ENCODE data around the gene CASP5.
"Not testable (repeated sequence)": the region's sequence is repeated elsewhere in the genome, so short reads cannot be mapped to it uniquely, and the experiment has no call there.

CASP5 gene

GRCh38 chr11:105023003-105023402, at the start of gene CASP5:
CASP5 (minus strand) TSS chr11:105023168; CDS start chr11:105023136, 32 bp downstream.
- in situ Hi-C loops (cut with MboI; ENCODE audit: low pct_unique_long_range_greater_than_20kb, low sequenced_read_pairs, unreplicated experiment) = no loop called here
- TF ChIP-seq, protein P1, sequence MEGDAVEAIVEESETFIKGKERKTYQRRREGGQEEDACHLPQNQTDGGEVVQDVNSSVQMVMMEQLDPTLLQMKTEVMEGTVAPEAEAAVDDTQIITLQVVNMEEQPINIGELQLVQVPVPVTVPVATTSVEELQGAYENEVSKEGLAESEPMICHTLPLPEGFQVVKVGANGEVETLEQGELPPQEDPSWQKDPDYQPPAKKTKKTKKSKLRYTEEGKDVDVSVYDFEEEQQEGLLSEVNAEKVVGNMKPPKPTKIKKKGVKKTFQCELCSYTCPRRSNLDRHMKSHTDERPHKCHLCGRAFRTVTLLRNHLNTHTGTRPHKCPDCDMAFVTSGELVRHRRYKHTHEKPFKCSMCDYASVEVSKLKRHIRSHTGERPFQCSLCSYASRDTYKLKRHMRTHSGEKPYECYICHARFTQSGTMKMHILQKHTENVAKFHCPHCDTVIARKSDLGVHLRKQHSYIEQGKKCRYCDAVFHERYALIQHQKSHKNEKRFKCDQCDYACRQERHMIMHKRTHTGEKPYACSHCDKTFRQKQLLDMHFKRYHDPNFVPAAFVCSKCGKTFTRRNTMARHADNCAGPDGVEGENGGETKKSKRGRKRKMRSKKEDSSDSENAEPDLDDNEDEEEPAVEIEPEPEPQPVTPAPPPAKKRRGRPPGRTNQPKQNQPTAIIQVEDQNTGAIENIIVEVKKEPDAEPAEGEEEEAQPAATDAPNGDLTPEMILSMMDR (IDR thresholded peaks at IDR 0.05; ENCODE audit: extremely low read depth, insufficient read depth, missing control alignments) = no peak
- no peak for DNase-seq (ENCODE audit: low spot score)

DNA sequence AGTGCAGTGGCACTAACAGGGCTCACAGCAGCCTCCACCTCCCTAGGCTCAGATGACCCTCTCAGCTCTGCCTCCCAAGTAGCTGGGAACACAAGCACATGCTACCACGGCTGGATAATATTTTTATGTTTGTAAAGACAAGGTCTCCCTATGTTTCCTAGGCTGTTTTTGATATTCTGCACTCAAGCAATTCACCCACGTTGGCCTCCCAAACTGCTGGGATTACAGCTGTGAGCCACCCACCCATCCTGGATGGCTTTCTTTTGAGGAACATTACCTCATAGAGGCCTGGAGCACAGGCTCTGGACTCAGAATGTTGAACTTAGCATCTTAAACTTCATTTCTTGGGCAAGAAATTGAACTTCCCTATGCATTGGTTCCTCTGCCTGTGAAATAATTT, 49.1 kb upstream of the CASP5 start:
- DNase-seq (ENCODE audit: low spot score); in situ Hi-C loops (cut with MboI; ENCODE audit: low pct_unique_long_range_greater_than_20kb, low sequenced_read_pairs, unreplicated experiment): not testable (repeated sequence)

GRCh38 chr11:105071089-105071732, 48.2 kb upstream of the CASP5 start:
- in situ Hi-C loops (cut with MboI; ENCODE audit: low pct_unique_long_range_greater_than_20kb, low sequenced_read_pairs, unreplicated experiment) = no loop called here
- TF ChIP-seq, protein P1 (IDR thresholded peaks at IDR 0.05; ENCODE audit: extremely low read depth, insufficient read depth, missing control alignments) = no peak
- DNase-seq (ENCODE audit: low spot score) = no peak

GRCh38 chr11:105070306-105070705, 47.3 kb upstream of the CASP5 start:
- no peak for DNase-seq (ENCODE audit: low spot score)
- TF ChIP-seq, protein P1 (IDR thresholded peaks at IDR 0.05; ENCODE audit: extremely low read depth, insufficient read depth, missing control alignments) = no peak
- in situ Hi-C loops (cut with MboI; ENCODE audit: low pct_unique_long_range_greater_than_20kb, low sequenced_read_pairs, unreplicated experiment) = no loop called here

- DNase-seq (ENCODE audit: low spot score); in situ Hi-C loops (cut with MboI; ENCODE audit: low pct_unique_long_range_greater_than_20kb, low sequenced_read_pairs, unreplicated experiment): not testable (repeated sequence)
These were observed 46.8 kb upstream of the CASP5 start for GRCh38 chr11:105069749-105070148.

DNA sequence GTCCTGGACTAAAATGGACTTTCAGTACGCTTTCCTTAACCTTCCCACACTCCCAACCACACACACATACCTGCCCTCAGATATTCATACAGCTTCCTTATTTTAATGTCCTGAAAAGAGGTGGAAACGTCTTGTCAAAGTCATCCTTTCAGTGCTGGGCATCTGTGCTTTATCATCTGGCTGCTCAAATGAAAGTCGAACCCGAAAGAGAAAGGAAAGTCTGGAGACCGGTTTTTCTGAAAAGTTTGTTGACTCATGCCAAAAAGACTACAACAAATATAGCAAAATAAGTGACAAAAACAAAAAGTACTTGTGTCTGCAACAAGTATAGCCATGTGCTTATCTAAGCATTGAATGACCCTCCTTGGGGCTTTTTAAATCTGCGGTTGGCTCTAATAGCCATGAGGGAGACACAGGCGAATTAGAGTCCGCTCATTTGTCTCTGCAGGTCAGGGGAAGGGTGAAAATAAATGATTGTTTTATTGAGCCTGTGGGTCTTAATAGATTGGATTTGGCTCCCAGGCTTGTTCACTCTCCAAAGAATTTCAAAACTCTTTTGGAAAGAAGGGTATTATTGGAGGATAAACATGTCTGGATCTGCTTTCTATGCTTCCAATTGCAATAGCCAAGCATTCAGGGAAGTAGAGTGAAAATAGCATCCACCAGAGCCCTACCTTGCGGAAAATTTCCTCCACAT, 40.4 kb upstream of the CASP5 start:
- in situ Hi-C loops (cut with MboI; ENCODE audit: low pct_unique_long_range_greater_than_20kb, low sequenced_read_pairs, unreplicated experiment); DNase-seq (ENCODE audit: low spot score): not testable (repeated sequence)

DNA sequence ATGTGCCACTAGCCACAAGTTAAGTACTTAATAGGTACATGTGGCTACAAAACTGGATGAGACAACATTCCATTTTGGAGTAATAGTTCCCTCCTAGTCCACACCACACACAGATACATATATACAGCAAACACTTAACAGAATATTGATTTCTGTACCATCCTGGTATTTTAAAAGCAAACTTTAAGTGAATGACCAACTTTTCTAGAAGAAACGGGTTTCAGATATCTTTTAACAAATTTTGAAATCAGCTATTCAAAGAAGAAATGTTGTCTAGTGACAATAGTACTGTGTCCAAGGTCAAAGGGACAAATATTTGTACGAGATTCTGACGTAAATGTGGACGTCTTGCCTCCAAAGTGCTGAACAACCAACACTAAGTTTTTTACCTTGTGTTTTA, 34.5 kb upstream of the CASP5 start:
- in situ Hi-C loops (cut with MboI; ENCODE audit: low pct_unique_long_range_greater_than_20kb, low sequenced_read_pairs, unreplicated experiment) = no loop called here
- TF ChIP-seq, protein P1 (IDR thresholded peaks at IDR 0.05; ENCODE audit: extremely low read depth, insufficient read depth, missing control alignments) = no peak
- no peak for DNase-seq (ENCODE audit: low spot score)

DNA sequence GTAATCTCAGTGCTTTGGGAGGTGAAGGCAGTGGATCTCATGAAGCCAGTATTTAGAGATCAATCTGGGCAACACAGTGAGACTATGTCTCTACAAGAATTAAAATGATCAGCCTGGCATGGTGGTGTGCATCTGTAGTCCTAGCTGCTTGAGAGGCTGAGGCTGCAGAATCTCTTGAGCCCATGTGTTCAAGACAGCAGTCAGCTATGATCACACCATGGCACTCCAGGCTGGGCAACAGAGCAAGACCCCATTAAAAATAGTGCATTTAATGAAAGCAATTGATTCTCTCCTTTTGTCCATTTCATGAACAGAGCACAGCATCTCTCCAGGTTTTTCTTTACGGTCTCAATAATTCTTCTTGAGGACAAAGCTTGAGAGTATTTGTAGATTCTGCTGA, 33.5 kb upstream of the CASP5 start:
- no peak for DNase-seq (ENCODE audit: low spot score)
- in situ Hi-C loops (cut with MboI; ENCODE audit: low pct_unique_long_range_greater_than_20kb, low sequenced_read_pairs, unreplicated experiment) = no loop called here
- TF ChIP-seq, protein P1 (IDR thresholded peaks at IDR 0.05; ENCODE audit: extremely low read depth, insufficient read depth, missing control alignments) = no peak
